GM12878 (cell line): ENCODE data around the gene CD209. TPM values are rescaled to one million over a fixed set of nuclear protein-coding genes. Genes with fewer than 3 reads are reported as not detected.

Experiments
- ATAC-seq: fragments of 200-7000 bp; cut with Tn5 transposase; 3 replicates; pipeline ENCODE4 v1.9.1; 2020; ENCODE audit warnings: mild to moderate bottlenecking, moderate library complexity
- BruUV-seq: library from RNA; stranded (reverse); fragments of 400-500 nt; replicated peaks from 2 replicates; lab custom pipeline; 2021; lab: Mats Ljungman, UMichigan
- CTCF ChIA-PET: fragments of 300-600 bp; sonication (Branson Sonifier 250); formaldehyde crosslinking; extraction: SDS; loops from one replicate; lab custom pipeline; 2021; ENCODE audit warnings: inconsistent platforms; lab: Yijun Ruan, JAX
- POLR2A ChIA-PET: fragments of 350-600 bp; formaldehyde crosslinking; extraction: SDS; loops from one replicate; lab custom pipeline; 2021; ENCODE audit warnings: inconsistent platforms; lab: Charles Lee
- RAD21 ChIA-PET: fragments of 300-600 bp; sonication (Branson Sonifier 250); formaldehyde crosslinking; loops from one replicate; lab custom pipeline; 2023; ENCODE audit warnings: antibody characterized with exemption; ENCODE audit not compliant: unreplicated experiment; lab: Charles Lee
- SMC1A ChIA-PET: fragments of 300-600 bp; sonication (Branson Sonifier 250); formaldehyde crosslinking; loops from one replicate; lab custom pipeline; 2023; ENCODE audit not compliant: unreplicated experiment, uncharacterized antibody; lab: Charles Lee
- DNase-seq: peaks from one replicate; pipeline ENCODE4 v3.0.0-alpha.2; 2011; ENCODE audit warnings: low read depth, low spot score
- FAIRE-seq: peaks from 3 replicates; lab custom pipeline; 2011; peaks lifted over from hg19 to GRCh38; lab: Jason Lieb, UNC
- H2AFZ ChIP-seq: 2 replicates; pipeline ENCODE4 v1.6.0; 2011; ENCODE audit warnings: low read depth, low read length, control low read depth; ENCODE audit not compliant: control insufficient read depth
- H3K27ac ChIP-seq: 2 replicates; pipeline ENCODE4 v1.5.1; 2011; ENCODE audit warnings: control low read depth; ENCODE audit not compliant: control insufficient read depth, insufficient read depth
- H3K27me3 ChIP-seq, 2 experiments: replicated peaks in 1 of 2; 2 replicates each; pipeline versions ENCODE4 v1.6.0 to v1.6.1; 2011; ENCODE audit warnings: low read length in 1 of 2; ENCODE audit not compliant: control insufficient read depth in 2 of 2, insufficient read depth in 2 of 2
- H3K36me3 ChIP-seq, 2 experiments: 2 replicates each; pipeline ENCODE4 v1.5.1; 2011; ENCODE audit warnings: low read length in 1 of 2; ENCODE audit not compliant: control insufficient read depth in 2 of 2, insufficient read depth in 2 of 2
- H3K4me1 ChIP-seq: 2 replicates; pipeline ENCODE4 v1.6.1; 2011; ENCODE audit warnings: mild to moderate bottlenecking, low read length, moderate library complexity, mixed read lengths; ENCODE audit not compliant: control insufficient read depth, insufficient read depth
- H3K4me2 ChIP-seq: 2 replicates; pipeline ENCODE4 v1.6.0; 2011; ENCODE audit warnings: control low read depth; ENCODE audit not compliant: control insufficient read depth, insufficient read depth
- H3K4me3 ChIP-seq: fragments of 200-600 bp; sonication (generic); 2 replicates; pipeline ENCODE4 v1.5.1; 2016
- H3K79me2 ChIP-seq: 2 replicates; pipeline ENCODE4 v1.6.0; 2011; ENCODE audit warnings: low read length; ENCODE audit not compliant: control insufficient read depth, insufficient read depth
- H3K9ac ChIP-seq: 2 replicates; pipeline ENCODE4 v1.8.0; 2011; ENCODE audit warnings: low read length, control low read depth, mixed read lengths; ENCODE audit not compliant: control insufficient read depth, insufficient read depth
- H3K9me3 ChIP-seq: replicated peaks from 3 replicates; pipeline ENCODE4 v1.5.1; 2011; ENCODE audit warnings: mild to moderate bottlenecking, low read length; ENCODE audit not compliant: control insufficient read depth, insufficient read depth
- H4K20me1 ChIP-seq: 2 replicates; pipeline ENCODE4 v1.6.0; 2011; ENCODE audit not compliant: control insufficient read depth, insufficient read depth
- NFXL1 ChIP-seq: fragments of 450-650 bp; IDR thresholded peaks from 2 replicates; pipeline ENCODE4 v1.6.1; 2017; ENCODE audit warnings: antibody characterized with exemption, mild to moderate bottlenecking, borderline replicate concordance
- NR2C2 ChIP-seq: IDR thresholded peaks from 2 replicates; pipeline ENCODE4 v1.6.1; 2011; ENCODE audit warnings: borderline replicate concordance, low read depth; ENCODE audit not compliant: control insufficient read depth, insufficient read length
- PAX8 ChIP-seq: fragments of 450-650 bp; IDR thresholded peaks from 2 replicates; pipeline ENCODE4 v1.6.1; 2017; ENCODE audit warnings: mild to moderate bottlenecking, moderate library complexity
- TAF1 ChIP-seq: IDR thresholded peaks from 2 replicates; pipeline ENCODE4 v1.6.1; 2011; ENCODE audit warnings: mild to moderate bottlenecking, low read depth, low read length, borderline replicate concordance
- WGBS: methylation state at CpG from one replicate; pipeline ENCODE4 v1.1.6; 2016; ENCODE audit warnings: low lambda C conversion rate; ENCODE audit not compliant: insufficient replicate concordance, insufficient coverage; ENCODE audit errors: missing lambda C conversion rate; 5-methylcytosine and 5-hydroxymethylcytosine counted together
- in situ Hi-C: fragments of 300-500 bp; cut with MboI; formaldehyde crosslinking; loops from 9 replicates; pipeline ENCODE4 v1.14.3; 2018; ENCODE audit warnings: mixed read lengths
- intact Hi-C: fragments of 100-400 bp; cut with micrococcal nuclease; formaldehyde crosslinking; loops from one replicate; pipeline ENCODE4 v1.14.2; 2022; ENCODE audit not compliant: unreplicated experiment
- polyA plus RNA-seq, 11 experiments: library from polyadenylated mRNA; depleted of rRNA in 4 of 11; unstranded in 6 of 11; stranded (reverse) in 5 of 11; fragments of >200 nt; fragmentation: Nextera tagmentation in 4 of 11; fragmentation: Illumina TruSeq in 1 of 11; extraction: Ambion mirVana in 4 of 11; extraction: Trizol in 1 of 11; gene quantifications; 1 replicate in 1 of 11; 2 replicates in 10 of 11; pipeline versions ENCODE4 v1.2.1 to v1.2.3, GENCODE V29; 2011 to 2016; ENCODE audit warnings: inconsistent platforms in 2 of 11, missing spikeins in 2 of 11, low read depth in 1 of 11
- total RNA-seq, 4 experiments: library from RNA; depleted of rRNA in 3 of 4; stranded (reverse); fragments of >200 nt in 3 of 4; fragmentation: Illumina TruSeq in 1 of 4; extraction: Trizol in 1 of 4; gene quantifications; 2 replicates each; pipeline versions ENCODE4 v1.2.1 to v1.2.3, GENCODE V29; 2013 to 2021
- TF ChIP-seq, protein P1 (sequence below): fragments of 450-650 bp; IDR thresholded peaks from 2 replicates; pipeline ENCODE4 v1.6.1; 2017; ENCODE audit warnings: mild to moderate bottlenecking, low read depth, inconsistent platforms; ENCODE audit not compliant: poor library complexity, severe bottlenecking

CD209 gene
- total and polyA plus RNA-seq, 10 of the 15 experiments (the other 5 are each of a cell fraction or from before 2014, with no cell fraction given): 0.04 to 0.21 (median 0.10) TPM; not detected in 3

DNA sequence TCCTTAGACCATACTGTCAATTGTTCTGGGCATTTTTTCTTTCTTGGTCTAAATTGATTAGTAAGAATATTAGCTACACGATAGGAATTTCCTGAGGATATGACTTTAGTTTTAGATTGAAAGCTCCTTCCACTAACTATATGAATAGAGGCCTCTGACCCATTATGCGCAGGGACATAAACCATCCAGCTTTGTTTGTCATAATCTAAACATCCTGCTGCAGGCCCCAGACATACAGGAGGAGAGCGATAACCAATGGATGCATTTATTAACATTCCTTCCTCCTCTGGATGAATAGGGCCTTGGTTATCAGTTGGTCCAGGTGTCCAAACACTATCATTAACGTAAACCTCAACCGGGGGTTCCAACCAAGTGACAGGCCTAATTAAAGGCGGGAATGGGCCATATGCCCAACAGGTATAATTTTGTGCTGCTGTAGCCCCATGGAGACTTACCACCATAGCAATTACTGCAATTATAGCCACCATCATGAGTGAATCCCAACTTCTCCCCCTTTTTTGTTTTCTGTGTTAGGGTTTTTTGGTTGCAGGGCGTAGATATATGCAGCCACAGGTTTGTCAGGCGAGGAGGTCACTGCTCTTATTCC is 48.3 kb upstream of the CD209 start:
- ChIA-PET POLR2A (interaction anchor here (0.6 kb wide), 1 partner anchor 18 kb away, joined by 6 read pairs; no protein-coding TSS in a partner anchor), SMC1A (interaction anchor here (1.6 kb wide), 1 partner anchor 115 kb away, joined by 5 read pairs; the partner anchor contains the start of gene TRAPPC5), RAD21 (interaction anchor here (1.3 kb wide), 1 partner anchor 227 kb away, joined by 3 read pairs; no protein-coding TSS in a partner anchor), CTCF (interaction anchor here (1.4 to 1.7 kb wide), 2 partner anchors 115 to 119 kb away, joined by 5 to 8 read pairs; partner anchors contain the start of genes MCEMP1 and TRAPPC5)
- Histone ChIP-seq H3K27ac (no peak overlapping the region), H2AFZ (no peak overlapping the region), H3K9ac (no peak overlapping the region), H4K20me1 (no peaks in the 10 kb centered on the region), H3K4me2 (no peak overlapping the region), H3K36me3 (no peaks in the 10 kb centered on the region), H3K9me3 (peaks cover 2% of the 10 kb centered on the region; the same call in 1 of the 3 replicates), H3K27me3 (no peaks in the 10 kb centered on the region), H3K4me3 (no peak overlapping the region), H3K4me1 (0 out of 2 replicates have a peak, but pooled peaks cover 3% of the 10 kb centered on the region), H3K79me2 (no peaks in the 10 kb centered on the region)
- 50% methylated on average over 8 of the region's 8 CpGs for WGBS
- no TSS peak for BruUV-seq
- intact Hi-C loops (loop anchor here (10.0 kb wide), 1 partner anchor 411 kb away; no protein-coding TSS in a partner anchor), in situ Hi-C loops (no loop called here)
- no peak for DNase-seq
- TF ChIP-seq NFXL1 (no peak), TAF1 (no peak), NR2C2 (no peak), PAX8 (no peak)
- TF ChIP-seq, protein P1, sequence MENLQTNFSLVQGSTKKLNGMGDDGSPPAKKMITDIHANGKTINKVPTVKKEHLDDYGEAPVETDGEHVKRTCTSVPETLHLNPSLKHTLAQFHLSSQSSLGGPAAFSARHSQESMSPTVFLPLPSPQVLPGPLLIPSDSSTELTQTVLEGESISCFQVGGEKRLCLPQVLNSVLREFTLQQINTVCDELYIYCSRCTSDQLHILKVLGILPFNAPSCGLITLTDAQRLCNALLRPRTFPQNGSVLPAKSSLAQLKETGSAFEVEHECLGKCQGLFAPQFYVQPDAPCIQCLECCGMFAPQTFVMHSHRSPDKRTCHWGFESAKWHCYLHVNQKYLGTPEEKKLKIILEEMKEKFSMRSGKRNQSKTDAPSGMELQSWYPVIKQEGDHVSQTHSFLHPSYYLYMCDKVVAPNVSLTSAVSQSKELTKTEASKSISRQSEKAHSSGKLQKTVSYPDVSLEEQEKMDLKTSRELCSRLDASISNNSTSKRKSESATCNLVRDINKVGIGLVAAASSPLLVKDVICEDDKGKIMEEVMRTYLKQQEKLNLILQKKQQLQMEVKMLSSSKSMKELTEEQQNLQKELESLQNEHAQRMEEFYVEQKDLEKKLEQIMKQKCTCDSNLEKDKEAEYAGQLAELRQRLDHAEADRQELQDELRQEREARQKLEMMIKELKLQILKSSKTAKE: no peak
- no peak for ATAC-seq
- no peak for FAIRE-seq
